CD4-positive, alpha-beta T cell treated with Interleukin-4 for 4 hours (primary cell): ENCODE results near the gene TPMT.
A peak's percentile ranks its signal among the peaks of the same experiment; 100 is the strongest.
"Not testable (repeated sequence)": the region's sequence is repeated elsewhere in the genome, so short reads cannot be mapped to it uniquely, and the experiment has no call there.

Experiments used
- DNase-seq: peaks from one replicate; pipeline ENCODE4 v3.0.0-alpha.2; 2020

TPMT gene

DNA sequence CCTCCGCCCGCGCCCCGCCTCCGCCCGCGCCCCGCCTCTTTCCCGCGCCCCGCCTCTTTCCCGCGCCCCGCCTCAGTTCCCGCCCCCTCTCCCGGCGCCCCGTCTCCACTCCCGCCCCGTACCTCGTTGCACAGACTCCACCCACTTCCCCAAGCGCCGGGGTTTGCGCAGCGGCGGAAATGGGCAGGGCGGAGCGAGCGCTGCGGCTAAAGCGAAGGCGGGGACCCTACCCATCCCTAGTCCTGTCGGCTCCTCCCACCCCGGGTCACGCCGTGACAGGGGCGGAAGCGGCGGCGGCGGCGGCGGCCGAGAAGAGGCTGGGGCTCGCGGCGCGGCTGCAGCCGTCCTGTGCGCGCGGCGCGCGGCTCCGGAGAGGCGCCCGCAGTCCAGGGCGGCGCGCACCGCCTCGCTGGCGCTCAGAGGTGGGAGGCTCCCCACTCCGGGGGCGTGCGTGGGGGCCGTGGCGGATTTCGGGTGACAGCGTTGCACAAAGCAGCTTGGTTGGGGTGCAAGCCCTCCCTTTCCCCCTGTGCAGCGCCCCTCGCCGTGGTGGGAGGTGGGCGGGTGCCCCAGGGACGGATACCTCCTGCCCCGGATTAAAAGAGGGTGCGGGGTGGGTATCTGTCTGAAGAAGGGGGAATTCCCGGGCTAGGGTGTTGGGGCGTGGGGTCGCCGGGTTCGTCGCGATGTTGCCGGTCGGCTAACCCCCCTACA, 430 bp upstream of the TPMT start, which contains the start of gene KDM1B:
KDM1B (plus strand) TSS at position 273 of the 714 bp plus-strand sequence. CDS start 4,474 bp downstream, outside the sequence.
- DNase-seq: peak; percentile 99

DNA sequence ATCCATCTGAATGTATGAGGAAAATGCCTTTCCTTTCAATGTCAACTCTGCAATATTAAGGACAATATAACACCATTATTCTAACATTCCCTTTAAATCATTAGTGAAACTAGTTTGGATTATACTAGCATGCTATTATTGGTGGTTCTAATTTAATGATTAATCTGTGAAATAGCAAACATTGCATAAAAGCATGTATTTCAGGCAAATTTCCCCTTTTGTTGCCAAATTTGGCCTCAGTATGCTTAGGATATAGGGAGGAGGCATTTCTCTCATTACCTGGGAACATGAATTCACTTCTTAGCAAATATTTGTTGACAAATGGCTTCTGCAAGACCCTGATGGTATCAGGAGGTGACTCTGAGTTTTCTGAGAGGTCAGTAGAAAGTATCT, 1.6 kb downstream of the TPMT start:
- no peak for DNase-seq

DNA sequence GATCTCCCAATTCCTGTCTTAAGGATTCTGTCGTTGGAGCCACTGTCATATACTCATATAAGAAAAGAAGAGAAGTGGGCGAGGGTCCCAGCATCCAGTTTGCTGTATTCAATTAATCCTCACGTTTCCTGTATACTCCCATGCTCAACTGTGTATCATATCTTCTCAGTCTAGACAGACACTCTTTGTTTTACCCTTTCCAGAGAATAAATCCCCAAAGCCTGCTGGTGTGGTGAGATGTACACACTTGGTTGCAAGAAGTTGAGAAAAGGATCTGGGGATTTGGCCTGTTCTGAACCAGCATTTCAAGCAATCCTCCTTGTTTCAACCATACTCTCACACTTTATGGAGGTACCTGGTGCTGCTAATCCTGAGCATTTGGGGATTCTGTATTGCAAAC, 3.1 kb downstream of the TPMT start:
- DNase-seq: no peak

GRCh38 chr6:18151391-18151790, 3.5 kb downstream of the TPMT start:
- not testable (repeated sequence) for DNase-seq

DNA sequence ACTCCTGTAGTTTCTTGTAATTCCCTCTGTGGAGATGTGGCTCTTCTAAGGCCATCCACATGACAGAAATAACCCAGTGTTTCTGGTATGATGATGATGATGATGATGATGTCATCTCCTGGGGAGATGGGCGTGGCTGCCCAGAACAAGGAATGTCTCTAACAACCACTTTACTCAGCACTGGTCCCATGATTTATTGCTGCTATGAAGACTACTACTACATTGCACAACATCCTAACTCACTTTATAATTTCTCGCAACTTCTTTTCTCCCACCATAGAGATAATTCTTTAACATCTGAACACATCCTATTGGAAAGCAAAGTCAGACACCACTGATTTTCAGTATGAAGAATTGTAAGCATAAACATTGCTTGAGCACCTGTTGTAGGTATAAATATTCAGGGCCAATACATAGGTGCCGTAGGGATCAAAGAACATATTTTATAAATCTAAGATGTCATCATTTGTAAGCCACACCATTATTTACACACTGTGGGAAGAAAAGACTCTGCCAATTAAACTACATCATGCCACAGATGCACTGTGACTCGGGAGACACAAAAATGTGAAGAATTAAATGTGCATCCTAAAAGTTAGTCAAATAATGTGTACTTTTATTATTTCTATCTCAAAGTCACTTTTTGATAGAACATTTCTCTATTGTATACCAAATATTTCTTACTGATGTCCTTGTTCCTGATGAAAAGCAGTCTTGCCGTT, 6.4 kb downstream of the TPMT start:
- no peak for DNase-seq

- no peak for DNase-seq
These were observed 7.3 kb downstream of the TPMT start for GRCh38 chr6:18147616-18148015.

- DNase-seq: no peak
These were observed 7.7 kb downstream of the TPMT start for GRCh38 chr6:18147160-18147559.

DNA sequence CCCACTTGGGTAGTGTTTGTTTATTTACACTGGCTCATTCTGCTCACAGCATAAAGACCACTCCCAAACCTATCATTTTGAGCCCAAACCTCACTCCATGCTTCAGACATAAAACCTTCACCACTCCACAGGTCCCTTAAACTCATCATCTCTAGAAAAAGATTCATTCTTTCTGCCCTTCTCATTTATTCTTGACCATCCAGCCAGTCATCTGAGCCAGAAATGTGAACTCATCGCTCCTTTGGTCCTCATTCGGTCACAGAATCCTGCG, 12.4 kb downstream of the TPMT start:
- no peak for DNase-seq

DNA sequence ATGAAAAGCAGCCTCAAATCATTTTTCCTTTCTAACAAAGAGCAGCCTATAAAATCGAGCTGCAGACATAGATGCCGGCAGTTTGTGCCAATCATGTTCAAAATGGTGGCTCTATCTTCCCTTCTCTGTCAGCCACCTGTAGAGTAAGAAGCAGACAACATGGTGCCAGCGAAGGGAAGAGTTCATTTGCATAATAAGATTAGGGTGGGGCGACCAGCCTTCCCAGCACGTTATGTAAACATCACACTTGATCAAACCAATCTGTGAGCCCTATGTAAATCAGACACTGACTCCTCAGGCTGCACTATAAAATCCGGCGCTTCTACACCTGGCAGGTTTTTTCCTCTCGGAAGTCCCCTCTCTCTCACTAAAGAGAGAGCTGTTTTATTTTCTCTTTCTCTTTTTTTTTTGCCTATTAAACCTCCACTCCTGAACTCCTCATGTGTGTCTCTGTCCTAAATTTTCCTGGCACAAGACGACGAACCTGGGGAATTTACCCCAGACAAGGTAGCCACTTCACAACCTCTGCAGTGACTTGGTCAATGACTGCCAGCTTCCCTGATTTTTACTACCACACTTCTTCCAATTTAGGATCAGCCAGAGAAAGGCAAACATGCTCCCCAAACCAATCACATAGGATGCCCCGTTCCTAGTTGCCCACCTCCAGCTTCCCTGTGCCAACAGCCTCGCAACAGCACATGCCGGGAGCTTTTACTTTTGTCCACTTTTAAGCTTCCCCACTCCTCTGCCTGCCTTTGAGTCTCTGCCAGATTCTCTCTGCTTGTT, 12.9 kb downstream of the TPMT start:
- no peak for DNase-seq

DNA sequence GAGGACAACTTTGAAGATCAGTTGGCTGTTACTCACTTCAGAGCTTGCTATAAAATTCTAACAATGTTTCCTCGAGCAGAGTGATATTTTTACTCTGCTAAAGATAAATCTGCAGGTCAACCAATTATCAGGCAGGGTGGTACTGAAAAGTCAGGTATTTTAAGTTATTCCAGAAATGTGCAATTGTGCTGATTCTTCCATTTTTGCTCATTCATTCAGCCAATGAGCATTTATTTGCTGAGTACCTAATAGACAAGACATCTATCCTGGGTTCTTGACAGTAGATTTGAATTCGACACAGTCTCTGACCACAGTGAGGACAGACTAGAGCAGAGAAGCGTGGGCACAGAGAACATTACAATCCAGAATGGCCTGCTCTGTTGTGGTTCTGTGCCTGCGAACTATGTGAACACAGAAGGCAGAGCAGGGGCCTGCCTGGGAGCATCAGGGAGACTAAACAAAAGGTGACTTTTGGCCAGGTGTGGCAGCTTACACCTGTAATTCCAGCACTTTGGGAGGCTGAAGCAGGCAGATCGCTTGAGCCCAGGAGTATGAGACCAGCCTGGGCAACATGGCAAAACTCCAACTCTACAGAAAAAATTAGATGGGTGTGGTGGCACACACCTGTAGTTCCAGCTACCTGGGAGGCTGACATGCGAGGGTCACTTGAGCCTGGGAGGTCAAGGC, 14.8 kb downstream of the TPMT start:
- DNase-seq: no peak

- no peak for DNase-seq
These were observed 16.0 kb downstream of the TPMT start for GRCh38 chr6:18138906-18139305.

- no peak for DNase-seq
These were observed 18.6 kb downstream of the TPMT start for GRCh38 chr6:18136260-18136659.

DNA sequence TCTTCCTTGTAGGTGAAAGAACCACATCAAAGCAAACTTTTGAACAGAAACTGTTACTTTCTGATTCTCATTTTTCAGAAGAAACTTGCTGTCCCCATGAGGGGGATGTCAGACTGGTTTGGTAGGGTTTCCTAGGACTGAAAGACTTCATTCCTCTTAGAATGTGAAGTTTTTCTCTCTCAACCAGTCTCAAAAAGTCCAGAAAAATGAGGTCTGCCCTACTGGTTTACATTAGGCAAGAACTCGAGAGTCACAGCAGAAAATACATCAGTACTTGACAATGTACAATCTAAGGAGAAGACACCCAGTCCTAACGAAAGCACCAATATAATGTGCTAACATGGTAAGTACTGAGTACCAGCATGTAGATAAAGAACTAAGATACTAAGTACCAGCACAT, 19.7 kb downstream of the TPMT start:
- no peak for DNase-seq

DNA sequence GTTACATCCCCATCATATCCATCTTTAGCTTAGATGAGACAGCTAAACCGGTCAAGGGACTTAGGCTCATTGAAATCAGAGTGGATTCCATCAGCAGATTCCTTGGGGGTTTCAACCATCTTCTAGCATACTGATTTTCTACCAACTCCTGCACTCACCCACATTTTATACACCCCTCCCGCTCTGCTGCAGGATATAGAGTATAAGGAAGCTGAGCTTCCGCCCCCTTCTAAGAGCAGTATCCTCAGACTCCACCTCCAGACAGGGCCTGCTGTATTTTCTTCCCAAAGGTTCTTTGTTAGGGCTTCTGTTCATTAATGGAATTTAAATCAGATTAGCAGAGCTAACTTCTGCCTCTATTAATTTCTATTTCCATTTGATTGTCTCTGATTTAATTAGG, 22.5 kb downstream of the TPMT start:
- no peak for DNase-seq

- no peak for DNase-seq
These were observed 28.8 kb downstream of the TPMT start for GRCh38 chr6:18126121-18126520.

DNA sequence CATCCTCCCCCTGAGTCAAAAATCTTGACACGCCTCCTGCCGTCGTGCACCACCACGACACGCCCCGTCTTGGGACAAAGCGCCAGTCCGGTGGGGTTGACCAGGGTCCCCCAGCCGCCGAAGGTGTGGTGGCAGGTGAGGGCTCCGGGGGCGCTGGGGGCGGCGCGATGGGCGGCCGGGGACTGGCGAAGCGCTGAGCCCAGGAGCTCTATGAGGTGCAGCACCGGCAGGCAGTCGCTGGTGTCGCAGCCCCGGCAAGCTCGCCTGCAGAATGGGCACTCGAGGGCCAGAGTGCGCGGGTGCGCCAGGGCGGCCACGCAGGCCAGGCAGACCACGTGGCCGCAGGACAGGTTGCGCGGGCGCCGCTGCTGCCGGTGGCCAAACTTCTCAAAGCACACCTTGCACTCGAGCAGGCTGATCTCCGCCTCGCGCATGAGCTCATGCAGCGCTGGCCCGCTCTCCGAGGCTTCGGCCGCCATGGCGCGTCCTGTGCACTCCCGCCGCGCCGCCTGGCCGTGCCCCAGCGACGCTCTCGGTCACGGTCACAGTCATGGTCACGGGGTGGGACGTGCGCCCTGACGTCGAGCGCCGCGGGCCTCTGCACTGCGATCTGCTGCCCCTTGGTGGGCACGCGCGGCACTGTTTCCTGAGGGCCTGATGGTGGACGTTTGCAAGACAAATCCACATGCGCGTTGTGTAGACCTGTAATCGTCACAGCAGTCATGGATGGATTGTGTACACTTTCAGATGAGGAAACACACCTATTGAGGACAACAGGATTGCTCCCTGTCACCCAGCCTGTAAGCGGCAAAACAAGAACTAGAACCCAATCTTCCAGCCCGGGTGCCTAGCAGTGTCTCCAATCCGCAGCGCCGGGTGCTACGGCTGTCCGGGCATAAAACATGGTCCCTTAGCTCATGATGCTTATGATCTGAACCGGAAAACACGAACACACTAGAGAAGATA, 32.5 kb downstream of the TPMT start, which contains the start of gene NHLRC1:
NHLRC1 (minus strand) TSS at position 550 of the 966 bp plus-strand sequence; CDS start at position 479, 71 bp downstream.
- peak; percentile 61 for DNase-seq

- DNase-seq: no peak
These were observed 33.2 kb downstream of the TPMT start for GRCh38 chr6:18121580-18122127.

DNA sequence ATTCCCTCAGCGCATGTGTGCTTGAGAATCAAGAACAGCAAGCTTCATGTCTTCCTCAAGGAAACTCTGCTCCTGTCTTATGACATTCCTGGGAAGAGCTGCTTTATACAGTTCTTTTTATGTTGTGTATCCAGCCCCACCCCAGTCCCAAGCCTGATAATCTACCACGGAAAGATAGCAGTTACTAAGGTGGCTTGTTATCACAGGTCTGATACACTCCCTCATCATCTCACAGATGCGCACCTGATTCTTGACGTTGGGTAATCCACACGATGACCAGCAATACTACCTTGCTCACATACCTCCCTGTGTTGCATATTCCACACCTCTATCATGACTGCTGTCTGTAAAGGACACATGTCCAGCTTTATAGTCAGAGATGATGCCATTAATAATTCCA, 35.6 kb downstream of the TPMT start:
- no peak for DNase-seq

DNA sequence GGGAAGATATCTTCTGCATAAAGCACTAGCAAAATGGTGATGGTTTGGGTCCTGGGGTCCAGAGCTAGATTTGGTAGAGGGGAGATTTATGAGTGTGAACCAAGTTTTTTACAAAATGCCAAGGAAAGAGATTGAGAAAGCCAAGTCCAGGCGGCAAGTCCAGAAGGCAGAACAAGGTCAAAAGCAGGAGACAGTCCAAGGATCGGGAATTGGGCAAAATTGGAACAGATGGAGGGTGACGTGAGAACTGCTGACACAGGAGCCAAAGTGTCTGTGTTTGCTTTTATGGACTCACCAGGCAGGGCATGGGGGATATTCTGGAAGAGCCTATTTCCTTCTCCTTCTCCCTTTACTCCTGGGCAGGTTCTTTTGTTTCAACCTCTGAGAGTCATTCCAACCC, 36.5 kb downstream of the TPMT start:
- no peak for DNase-seq

GRCh38 chr6:18117136-18117535, 37.7 kb downstream of the TPMT start:
- no peak for DNase-seq

DNA sequence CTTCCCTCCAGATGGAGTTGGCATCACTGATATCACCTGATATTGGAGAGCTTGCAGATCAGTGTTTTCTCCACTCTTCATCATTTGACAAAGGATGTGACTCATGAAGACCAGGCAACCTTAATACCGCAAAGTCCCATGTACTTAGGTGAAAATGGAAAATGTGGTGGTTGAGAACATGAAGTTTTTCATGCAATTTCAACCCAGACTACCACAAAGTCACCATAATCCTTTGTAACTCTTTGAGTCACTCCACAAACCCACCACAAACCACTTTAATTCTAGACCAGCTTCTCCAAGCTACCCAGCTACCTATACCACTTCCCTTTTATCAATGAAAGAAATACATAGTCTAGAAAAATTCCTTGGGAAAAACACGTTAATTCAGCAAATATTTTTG, 39.5 kb downstream of the TPMT start:
- DNase-seq: no peak

- DNase-seq: no peak
These were observed 44.7 kb downstream of the TPMT start for GRCh38 chr6:18110162-18110561.
